ENCODE measurements around the gene YIF1B. TPM values are rescaled to one million over a fixed set of nuclear protein-coding genes. Genes with fewer than 3 reads are reported as not detected.

YIF1B gene
- total RNA-seq, 1 donor from 2014 or later, result 84.7 TPM

GRCh38 chr19:38304866-38305429 is 10.8 kb downstream of the YIF1B start:
- DNase-seq, result no peak
- no peaks in the 10 kb centered on the region for H3K9me3 Mint-ChIP-seq
- H3K36me3 Mint-ChIP-seq (ENCODE audit: low read depth), result peaks cover 16% of the 10 kb centered on the region
- H3K4me1 Mint-ChIP-seq, result no peaks in the 10 kb centered on the region
- intact Hi-C loops (cut with micrococcal nuclease), result no loop called here
- H3K4me3 Mint-ChIP-seq, result no peak overlapping the region
- H3K27me3 Mint-ChIP-seq, result no peaks in the 10 kb centered on the region
- H3K27ac Mint-ChIP-seq, result no peak overlapping the region

GRCh38 chr19:38304352-38304865 is 11.3 kb downstream of the YIF1B start:
- peaks cover 13% of the 10 kb centered on the region for H3K36me3 Mint-ChIP-seq (ENCODE audit: low read depth)
- no peaks in the 10 kb centered on the region for H3K4me1 Mint-ChIP-seq
- H3K27me3 Mint-ChIP-seq, result no peaks in the 10 kb centered on the region
- H3K4me3 Mint-ChIP-seq, result no peak overlapping the region
- DNase-seq, result no peak
- H3K9me3 Mint-ChIP-seq, result no peaks in the 10 kb centered on the region
- H3K27ac Mint-ChIP-seq, result no peak overlapping the region
- intact Hi-C loops (cut with micrococcal nuclease), result no loop called here

GRCh38 chr19:38303517-38304351 is 12.0 kb downstream of the YIF1B start, which contains the start of gene C19orf33:
Gene C19orf33 (plus strand): TSS chr19:38304251. CDS start chr19:38304262, 11 bp downstream.
- no peaks in the 10 kb centered on the region for H3K4me1 Mint-ChIP-seq
- intact Hi-C loops (cut with micrococcal nuclease), result no loop called here
- peaks cover 13% of the 10 kb centered on the region for H3K36me3 Mint-ChIP-seq (ENCODE audit: low read depth)
- no peak within 1 kb of the TSS for H3K27ac Mint-ChIP-seq
- no peaks in the 10 kb centered on the region for H3K9me3 Mint-ChIP-seq
- H3K4me3 Mint-ChIP-seq, result no peak within 1 kb of the TSS
- no peak for DNase-seq
- no peaks in the 10 kb centered on the region for H3K27me3 Mint-ChIP-seq

DNA sequence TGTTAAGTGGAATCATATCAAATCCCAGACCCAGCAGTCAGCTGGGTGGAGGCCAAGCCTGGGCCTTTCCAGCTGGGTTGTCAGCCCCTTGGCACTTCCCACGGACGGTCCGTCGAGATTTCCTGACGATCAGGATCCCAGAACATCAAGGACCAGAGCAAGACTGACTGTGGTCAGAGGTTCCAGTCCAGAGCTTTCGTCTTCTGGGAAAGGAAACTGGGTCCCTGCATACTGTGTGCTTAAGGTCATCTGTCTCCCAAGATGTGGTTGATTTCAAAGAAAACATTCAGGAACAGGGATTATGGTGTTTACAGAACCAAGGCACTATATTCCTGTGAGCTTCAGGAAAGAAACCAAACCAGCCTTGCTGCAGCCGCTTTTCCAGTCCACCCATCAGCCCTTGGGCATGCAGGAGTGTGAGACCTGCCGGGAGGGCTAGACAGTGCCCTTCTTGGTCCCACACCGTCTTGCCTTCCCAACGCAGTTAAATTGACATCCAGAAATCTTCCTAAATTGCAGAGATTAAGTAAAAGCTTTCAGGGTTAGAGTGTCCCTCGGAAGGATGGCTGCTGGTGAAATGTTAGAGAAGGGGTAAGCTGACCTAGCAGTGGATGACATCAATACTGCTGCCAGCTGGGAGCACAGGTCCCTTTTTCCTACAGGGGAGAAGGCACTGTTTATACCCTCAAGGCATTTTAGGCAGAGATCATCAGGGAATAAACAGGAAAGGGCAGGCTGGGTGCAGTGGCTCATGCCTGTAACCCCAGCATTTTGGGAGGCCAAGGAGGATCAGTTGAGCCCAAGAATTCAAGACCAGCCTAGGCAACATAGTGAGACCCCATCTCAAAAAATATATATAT is 16.7 kb downstream of the YIF1B start:
- no peaks in the 10 kb centered on the region for H3K9me3 Mint-ChIP-seq
- intact Hi-C loops (cut with micrococcal nuclease), result no loop called here
- no peaks in the 10 kb centered on the region for H3K27me3 Mint-ChIP-seq
- H3K36me3 Mint-ChIP-seq (ENCODE audit: low read depth), result no peaks in the 10 kb centered on the region
- no peak for DNase-seq
- H3K4me1 Mint-ChIP-seq, result no peaks in the 10 kb centered on the region
- H3K27ac Mint-ChIP-seq, result no peak overlapping the region
- no peak overlapping the region for H3K4me3 Mint-ChIP-seq

DNA sequence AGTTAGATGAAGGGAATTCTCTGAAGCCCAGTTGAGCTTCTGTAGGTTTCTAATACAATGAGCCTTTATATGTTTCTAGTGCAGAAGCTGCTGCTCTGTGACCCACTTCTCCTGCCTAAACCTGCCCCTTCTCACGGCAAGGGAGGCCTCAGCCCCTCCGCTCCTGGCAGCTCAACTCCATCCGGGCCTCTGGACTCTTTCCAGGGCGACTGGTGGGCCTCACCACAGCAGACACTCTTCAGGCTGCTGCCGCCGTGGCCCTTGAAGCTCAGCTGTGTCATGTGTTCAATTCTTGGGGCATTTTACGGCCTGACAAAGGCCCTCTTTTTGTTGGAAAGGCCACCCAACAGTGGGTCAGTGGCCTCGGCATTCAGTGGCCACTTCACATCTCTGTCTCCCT is 21.7 kb downstream of the YIF1B start:
- Mint-ChIP-seq H3K4me1 (no peaks in the 10 kb centered on the region), H3K4me3 (no peak overlapping the region), H3K27ac (no peak overlapping the region), H3K27me3 (no peaks in the 10 kb centered on the region), H3K9me3 (no peaks in the 10 kb centered on the region), H3K36me3 (ENCODE audit: low read depth) (peaks cover 7% of the 10 kb centered on the region)
- intact Hi-C loops (cut with micrococcal nuclease), result no loop called here
- DNase-seq, result no peak

DNA sequence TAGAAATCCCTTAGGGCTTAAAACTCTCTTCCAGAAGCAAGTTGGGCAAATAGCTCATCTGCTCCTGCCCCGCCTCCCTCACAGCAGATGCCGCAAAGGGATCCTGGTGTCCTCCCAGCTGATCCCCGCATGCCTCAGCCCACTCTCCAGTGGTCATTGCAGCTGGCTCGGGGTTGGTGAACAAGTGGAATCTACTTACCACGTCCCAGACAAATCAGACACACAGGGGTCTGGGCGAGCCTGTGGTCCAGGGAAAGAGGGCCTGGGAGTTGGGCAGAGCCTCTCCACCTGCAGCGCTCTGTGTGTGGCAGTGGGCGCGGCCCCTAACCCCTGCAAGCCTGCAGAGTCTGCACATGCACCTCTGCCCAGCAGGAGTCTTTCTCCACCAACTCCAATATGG is 22.5 kb downstream of the YIF1B start:
- Mint-ChIP-seq H3K9me3 (no peaks in the 10 kb centered on the region), H3K4me1 (no peaks in the 10 kb centered on the region), H3K36me3 (ENCODE audit: low read depth) (peaks cover 9% of the 10 kb centered on the region), H3K27ac (no peak overlapping the region), H3K27me3 (no peaks in the 10 kb centered on the region), H3K4me3 (no peak overlapping the region)
- intact Hi-C loops (cut with micrococcal nuclease), result no loop called here
- no peak for DNase-seq

- Mint-ChIP-seq H3K27me3 (no peaks in the 10 kb centered on the region), H3K9me3 (no peaks in the 10 kb centered on the region), H3K4me1 (no peaks in the 10 kb centered on the region), H3K4me3 (no peak overlapping the region), H3K27ac (no peak overlapping the region), H3K36me3 (ENCODE audit: low read depth) (peaks cover 10% of the 10 kb centered on the region)
- DNase-seq, result no peak
- intact Hi-C loops (cut with micrococcal nuclease), result no loop called here
Measured at GRCh38 chr19:38291855-38292254, 23.9 kb downstream of the YIF1B start.

GRCh38 chr19:38290631-38291147 is 25.1 kb downstream of the YIF1B start:
- intact Hi-C loops (cut with micrococcal nuclease), result no loop called here
- no peaks in the 10 kb centered on the region for H3K4me1 Mint-ChIP-seq
- no peak overlapping the region for H3K27ac Mint-ChIP-seq
- peaks cover 14% of the 10 kb centered on the region for H3K36me3 Mint-ChIP-seq (ENCODE audit: low read depth)
- H3K9me3 Mint-ChIP-seq, result no peaks in the 10 kb centered on the region
- H3K4me3 Mint-ChIP-seq, result no peak overlapping the region
- no peaks in the 10 kb centered on the region for H3K27me3 Mint-ChIP-seq
- DNase-seq, result no peak

GRCh38 chr19:38289955-38290354 is 25.8 kb downstream of the YIF1B start:
- H3K9me3 Mint-ChIP-seq, result no peaks in the 10 kb centered on the region
- no peak for DNase-seq
- no peaks in the 10 kb centered on the region for H3K4me1 Mint-ChIP-seq
- peaks cover 14% of the 10 kb centered on the region for H3K36me3 Mint-ChIP-seq (ENCODE audit: low read depth)
- intact Hi-C loops (cut with micrococcal nuclease), result no loop called here
- no peak overlapping the region for H3K27ac Mint-ChIP-seq
- no peaks in the 10 kb centered on the region for H3K27me3 Mint-ChIP-seq
- H3K4me3 Mint-ChIP-seq, result no peak overlapping the region

DNA sequence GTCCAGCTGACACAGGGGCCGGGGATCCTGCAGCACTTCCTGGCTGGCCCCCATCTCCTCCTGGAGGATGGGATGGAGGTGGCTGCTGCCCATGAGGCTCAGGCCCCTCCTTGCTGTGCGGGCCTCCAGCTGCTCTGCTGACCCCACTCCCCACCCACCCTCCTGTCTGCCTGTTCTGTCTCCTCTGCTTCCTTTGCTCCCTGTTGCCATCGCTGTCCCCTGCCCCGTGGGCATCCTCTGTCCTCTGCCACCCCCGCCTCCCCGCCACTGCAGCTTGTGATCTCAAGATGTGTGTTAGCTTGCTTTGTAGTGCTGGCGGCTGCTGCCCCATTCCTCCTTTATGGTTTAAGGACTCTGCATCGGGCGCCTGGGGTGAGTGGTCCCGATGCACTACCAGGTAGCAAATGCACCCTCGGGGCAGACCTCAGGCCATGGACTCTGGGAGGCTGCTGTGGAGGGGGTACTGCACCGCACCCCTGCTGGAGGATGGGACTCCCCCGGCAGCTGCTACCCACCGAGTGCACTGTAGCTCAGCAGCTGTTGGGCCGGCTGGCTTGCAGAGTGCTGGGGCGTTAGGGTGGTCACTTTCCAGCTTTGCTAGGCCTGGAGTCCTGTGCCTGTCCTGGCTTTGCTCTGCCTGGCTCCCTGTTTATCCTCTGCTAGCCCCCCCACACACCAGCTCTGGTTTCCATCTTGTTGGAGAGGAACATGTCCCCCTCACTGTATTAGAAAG is 27.5 kb downstream of the YIF1B start:
- no peak overlapping the region for H3K4me3 Mint-ChIP-seq
- intact Hi-C loops (cut with micrococcal nuclease), result no loop called here
- peaks cover 2% of the 10 kb centered on the region for H3K4me1 Mint-ChIP-seq
- DNase-seq, result no peak
- peaks cover 16% of the 10 kb centered on the region for H3K36me3 Mint-ChIP-seq (ENCODE audit: low read depth)
- H3K27ac Mint-ChIP-seq, result no peak overlapping the region
- H3K9me3 Mint-ChIP-seq, result no peaks in the 10 kb centered on the region
- H3K27me3 Mint-ChIP-seq, result no peaks in the 10 kb centered on the region

DNA sequence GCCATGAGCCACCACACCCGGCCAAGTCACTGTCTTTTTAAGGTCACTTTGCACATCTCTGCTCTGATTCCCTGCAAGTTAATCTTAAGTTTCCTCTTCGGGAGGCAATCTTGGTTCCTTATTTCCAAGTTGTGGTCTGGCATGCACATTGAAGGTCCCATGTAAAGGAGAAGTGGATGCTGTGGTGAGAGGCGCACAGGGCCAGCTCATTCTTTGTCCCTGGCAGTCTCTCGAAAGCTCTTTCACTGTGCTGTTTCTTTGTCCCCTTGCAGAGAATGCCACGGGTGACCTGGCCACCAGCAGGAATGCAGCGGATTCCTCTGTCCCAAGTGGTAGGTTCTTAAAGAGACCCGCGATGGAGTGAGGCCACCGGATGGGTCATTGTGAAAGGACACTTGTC is 28.1 kb downstream of the YIF1B start:
- H3K36me3 Mint-ChIP-seq (ENCODE audit: low read depth), result peaks cover 16% of the 10 kb centered on the region
- H3K27ac Mint-ChIP-seq, result no peak overlapping the region
- intact Hi-C loops (cut with micrococcal nuclease), result no loop called here
- no peaks in the 10 kb centered on the region for H3K9me3 Mint-ChIP-seq
- DNase-seq, result no peak
- no peaks in the 10 kb centered on the region for H3K27me3 Mint-ChIP-seq
- peaks cover 6% of the 10 kb centered on the region for H3K4me1 Mint-ChIP-seq
- H3K4me3 Mint-ChIP-seq, result no peak overlapping the region

- peaks cover 20% of the 10 kb centered on the region for H3K4me1 Mint-ChIP-seq
- peaks cover 12% of the 10 kb centered on the region for H3K36me3 Mint-ChIP-seq (ENCODE audit: low read depth)
- no peak overlapping the region for H3K27ac Mint-ChIP-seq
- intact Hi-C loops (cut with micrococcal nuclease), result no loop called here
- no peak for DNase-seq
- no peaks in the 10 kb centered on the region for H3K9me3 Mint-ChIP-seq
- no peak overlapping the region for H3K4me3 Mint-ChIP-seq
- H3K27me3 Mint-ChIP-seq, result no peaks in the 10 kb centered on the region
Measured at GRCh38 chr19:38285567-38285966, 30.2 kb downstream of the YIF1B start.

- Mint-ChIP-seq H3K36me3 (ENCODE audit: low read depth) (peaks cover 10% of the 10 kb centered on the region), H3K27me3 (no peaks in the 10 kb centered on the region), H3K9me3 (no peaks in the 10 kb centered on the region), H3K4me1 (peaks cover 20% of the 10 kb centered on the region), H3K27ac (peak overlapping the region; percentile 29), H3K4me3 (no peak overlapping the region)
- no peak for DNase-seq
- intact Hi-C loops (cut with micrococcal nuclease), result no loop called here
Measured at GRCh38 chr19:38284422-38284821, 31.3 kb downstream of the YIF1B start.
